DND-41 (cell line): Measurements from ENCODE around the gene PIP5K1A.
A peak's percentile ranks its signal among the peaks of the same experiment; 100 is the strongest.
"Not testable (repeated sequence)": the region's sequence is repeated elsewhere in the genome, so short reads cannot be mapped to it uniquely, and the experiment has no call there.

Source experiments
- ATAC-seq: fragments of 200-7000 bp; cut with Tn5 transposase; 3 replicates; pipeline ENCODE4 v1.9.1; 2021; ENCODE audit warnings: low read depth; ENCODE audit not compliant: insufficient read depth
- DNase-seq: peaks from one replicate; pipeline ENCODE4 v3.0.0-alpha.2; 2020
- H2AFZ ChIP-seq: 2 replicates; pipeline ENCODE4 v1.6.0; 2012; ENCODE audit warnings: low read depth, low read length
- H3K27ac ChIP-seq: 2 replicates; pipeline ENCODE4 v1.5.1; 2012; ENCODE audit warnings: low read length, inconsistent platforms
- H3K27me3 ChIP-seq: fragments of 200-600 bp; sonication (generic); 2 replicates; pipeline ENCODE4 v1.6.0; 2012; ENCODE audit warnings: low read length, mild to moderate bottlenecking, inconsistent platforms; ENCODE audit not compliant: insufficient read depth, poor library complexity
- H3K36me3 ChIP-seq: 2 replicates; pipeline ENCODE4 v1.5.1; 2012; ENCODE audit warnings: low read length, inconsistent platforms; ENCODE audit not compliant: insufficient read depth
- H3K4me1 ChIP-seq: 2 replicates; pipeline ENCODE4 v1.5.1; 2012; ENCODE audit warnings: mild to moderate bottlenecking, low read length; ENCODE audit not compliant: insufficient read depth
- H3K4me2 ChIP-seq: 2 replicates; pipeline ENCODE4 v1.6.0; 2012; ENCODE audit warnings: mild to moderate bottlenecking, moderate library complexity, low read length, inconsistent platforms; ENCODE audit not compliant: insufficient read depth
- H3K4me3 ChIP-seq, 2 experiments: fragments of 200-600 bp in 1 of 2; shearing (Covaris generic) in 1 of 2; 2 replicates each; pipeline ENCODE4 v1.5.1; 2012 to 2016; ENCODE audit warnings: inconsistent platforms in 2 of 2, low read length in 2 of 2, mild to moderate bottlenecking in 2 of 2, low read depth in 1 of 2, moderate library complexity in 1 of 2
- H3K79me2 ChIP-seq: 2 replicates; pipeline ENCODE4 v1.6.0; 2012; ENCODE audit warnings: low read length, inconsistent platforms; ENCODE audit not compliant: insufficient read depth
- H3K9ac ChIP-seq: 2 replicates; pipeline ENCODE4 v1.6.0; 2012; ENCODE audit warnings: low read depth, mild to moderate bottlenecking, inconsistent platforms, low read length, moderate library complexity
- H3K9me3 ChIP-seq: 2 replicates; pipeline ENCODE4 v1.5.1; 2012; ENCODE audit warnings: low read length, moderate library complexity, mild to moderate bottlenecking, inconsistent platforms; ENCODE audit not compliant: insufficient read depth, severe bottlenecking
- H4K20me1 ChIP-seq: 2 replicates; pipeline ENCODE4 v1.6.0; 2012; ENCODE audit warnings: low read length; ENCODE audit not compliant: insufficient read depth
- EZH2 ChIP-seq: IDR thresholded peaks from 3 replicates; pipeline ENCODE4 v1.6.1; 2012; ENCODE audit warnings: borderline replicate concordance, low read depth, mild to moderate bottlenecking, moderate library complexity, low read length, inconsistent platforms; ENCODE audit not compliant: severe bottlenecking
- TF ChIP-seq, protein P1 (sequence below): IDR thresholded peaks from 2 replicates; pipeline ENCODE4 v1.5.1; 2012; ENCODE audit warnings: borderline replicate concordance, low read length, moderate library complexity, mild to moderate bottlenecking; ENCODE audit not compliant: poor library complexity, severe bottlenecking; ENCODE audit errors: extremely low read depth

PIP5K1A gene

DNA sequence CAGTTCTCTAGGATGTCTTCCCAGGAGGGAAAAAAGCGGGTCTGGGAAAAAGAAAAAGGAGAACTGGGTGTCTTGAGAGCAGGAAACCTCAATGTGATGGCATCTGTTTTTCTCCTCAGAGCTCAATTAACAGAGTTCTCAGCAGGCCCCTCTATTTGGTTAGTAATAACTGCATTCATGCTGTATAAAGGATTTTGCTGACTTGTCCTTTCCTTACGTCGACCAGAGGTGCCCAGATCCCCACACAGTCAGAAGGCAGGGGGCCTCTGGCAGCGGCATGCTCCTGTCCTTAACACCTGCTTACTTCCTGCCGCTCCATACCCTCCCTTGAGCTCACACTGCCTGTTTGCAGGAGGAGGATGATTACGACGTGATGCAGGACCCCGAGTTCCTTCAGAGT, 68.5 kb downstream of the PIP5K1A start:
- TF ChIP-seq, protein P1, sequence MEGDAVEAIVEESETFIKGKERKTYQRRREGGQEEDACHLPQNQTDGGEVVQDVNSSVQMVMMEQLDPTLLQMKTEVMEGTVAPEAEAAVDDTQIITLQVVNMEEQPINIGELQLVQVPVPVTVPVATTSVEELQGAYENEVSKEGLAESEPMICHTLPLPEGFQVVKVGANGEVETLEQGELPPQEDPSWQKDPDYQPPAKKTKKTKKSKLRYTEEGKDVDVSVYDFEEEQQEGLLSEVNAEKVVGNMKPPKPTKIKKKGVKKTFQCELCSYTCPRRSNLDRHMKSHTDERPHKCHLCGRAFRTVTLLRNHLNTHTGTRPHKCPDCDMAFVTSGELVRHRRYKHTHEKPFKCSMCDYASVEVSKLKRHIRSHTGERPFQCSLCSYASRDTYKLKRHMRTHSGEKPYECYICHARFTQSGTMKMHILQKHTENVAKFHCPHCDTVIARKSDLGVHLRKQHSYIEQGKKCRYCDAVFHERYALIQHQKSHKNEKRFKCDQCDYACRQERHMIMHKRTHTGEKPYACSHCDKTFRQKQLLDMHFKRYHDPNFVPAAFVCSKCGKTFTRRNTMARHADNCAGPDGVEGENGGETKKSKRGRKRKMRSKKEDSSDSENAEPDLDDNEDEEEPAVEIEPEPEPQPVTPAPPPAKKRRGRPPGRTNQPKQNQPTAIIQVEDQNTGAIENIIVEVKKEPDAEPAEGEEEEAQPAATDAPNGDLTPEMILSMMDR, result no peak
- no peak for TF ChIP-seq EZH2

DNA sequence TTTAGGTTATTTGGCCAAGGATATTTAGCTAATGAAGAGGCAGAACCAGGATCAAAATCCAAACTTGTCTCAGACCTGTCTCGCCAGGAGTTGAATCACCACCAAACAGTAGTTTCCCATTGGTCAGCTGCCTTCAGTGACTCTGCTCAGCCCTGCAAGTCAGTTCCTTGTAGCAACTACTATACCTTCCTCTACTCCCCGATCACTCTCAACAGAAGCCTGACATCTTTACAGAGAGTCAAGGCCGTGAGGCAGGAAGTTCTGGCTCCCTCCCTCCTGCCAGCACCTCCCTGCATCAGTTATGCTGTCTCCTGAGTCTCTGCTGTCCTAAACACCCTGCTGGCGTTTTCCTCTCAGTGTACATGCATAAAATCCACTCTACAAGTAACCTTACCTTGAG, 69.4 kb downstream of the PIP5K1A start:
- no peak overlapping the region for H2AFZ ChIP-seq
- no peaks in the 10 kb centered on the region for H3K4me1 ChIP-seq
- no peaks in the 10 kb centered on the region for H4K20me1 ChIP-seq
- no peaks in the 10 kb centered on the region for H3K27me3 ChIP-seq
- H3K4me3 ChIP-seq, result no peak overlapping the region
- H3K9me3 ChIP-seq, result no peaks in the 10 kb centered on the region
- H3K4me2 ChIP-seq, result no peak overlapping the region
- no peaks in the 10 kb centered on the region for H3K79me2 ChIP-seq
- H3K36me3 ChIP-seq, result peaks cover 55% of the 10 kb centered on the region
- H3K27ac ChIP-seq, result no peak overlapping the region
- no peak for ATAC-seq
- no peak overlapping the region for H3K9ac ChIP-seq
- no peak for DNase-seq
- TF ChIP-seq, protein P1, result no peak
- TF ChIP-seq EZH2, result no peak

More for the DNA sequence above, 68.5 kb downstream of the PIP5K1A start:
- peaks cover 4% of the 10 kb centered on the region; the same call in 1 of the 2 replicates for H4K20me1 ChIP-seq
- no peak overlapping the region for H3K9ac ChIP-seq
- peaks cover 5% of the 10 kb centered on the region; the same call in 1 of the 2 replicates for H3K79me2 ChIP-seq
- H3K4me1 ChIP-seq, result no peaks in the 10 kb centered on the region
- no peak overlapping the region for H2AFZ ChIP-seq
- H3K27me3 ChIP-seq, result no peaks in the 10 kb centered on the region
- no peak overlapping the region for H3K4me3 ChIP-seq
- H3K36me3 ChIP-seq, result peaks cover 65% of the 10 kb centered on the region
- no peak overlapping the region for H3K27ac ChIP-seq
- ATAC-seq (no peak), DNase-seq (no peak)
- no peaks in the 10 kb centered on the region for H3K9me3 ChIP-seq
- no peak overlapping the region for H3K4me2 ChIP-seq

DNA sequence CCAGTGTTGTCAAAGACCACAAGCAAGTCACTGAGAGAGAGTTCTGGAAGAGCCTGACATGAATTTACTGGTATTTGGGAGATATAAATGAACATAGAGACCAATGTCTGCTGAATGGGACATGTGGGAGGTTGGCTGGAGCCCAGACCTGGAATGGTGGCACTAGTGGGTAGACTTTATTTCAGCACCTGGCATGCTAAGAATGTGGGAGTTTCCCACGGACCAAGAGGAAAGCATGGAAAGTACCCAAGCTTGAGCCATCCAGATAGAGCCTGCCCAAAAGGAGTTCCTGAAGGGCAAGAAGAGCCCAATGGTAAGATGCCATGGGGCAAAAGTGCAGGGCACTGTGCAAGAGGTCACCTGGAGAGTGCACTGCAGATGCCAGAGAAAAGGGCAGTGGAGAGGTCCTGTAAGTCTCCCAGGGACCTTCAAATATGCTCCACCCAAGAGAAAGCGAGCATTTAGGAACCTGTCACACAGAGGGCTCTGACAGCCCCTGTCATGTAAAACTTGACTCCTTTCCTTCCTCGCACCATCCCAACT, 75.6 kb downstream of the PIP5K1A start:
- Histone ChIP-seq H3K9ac (no peak overlapping the region), H3K36me3 (peaks cover 4% of the 10 kb centered on the region; the same call in 1 of the 2 replicates), H3K79me2 (no peaks in the 10 kb centered on the region), H3K9me3 (no peaks in the 10 kb centered on the region), H3K27ac (no peak overlapping the region), H4K20me1 (no peaks in the 10 kb centered on the region), H2AFZ (no peak overlapping the region), H3K4me2 (no peak overlapping the region), H3K4me3 (no peak overlapping the region), H3K27me3 (no peaks in the 10 kb centered on the region), H3K4me1 (no peaks in the 10 kb centered on the region)
- DNase-seq (no peak), ATAC-seq (no peak)
- TF ChIP-seq EZH2, result no peak
- TF ChIP-seq, protein P1, result no peak

DNA sequence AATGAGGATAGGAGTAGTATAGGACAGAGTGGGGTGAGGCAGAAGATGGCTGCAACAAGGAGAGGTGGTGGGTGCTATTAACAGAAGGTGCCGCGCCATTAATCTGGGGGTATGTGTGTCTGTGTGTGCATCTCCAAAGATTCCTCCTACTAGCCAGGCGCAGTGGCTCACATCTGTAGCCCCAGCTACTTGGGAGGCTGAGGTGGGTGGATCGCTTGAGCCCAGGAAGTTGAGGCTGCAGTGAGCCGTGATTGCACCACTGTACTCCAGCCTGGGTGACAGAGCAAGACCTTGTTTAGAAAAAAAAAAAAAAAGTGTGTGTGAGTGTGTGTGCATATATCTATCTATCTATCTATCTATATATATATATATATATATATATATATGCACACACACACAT, 77.0 kb downstream of the PIP5K1A start:
- H3K9me3 ChIP-seq, H3K79me2 ChIP-seq, H3K4me2 ChIP-seq, H3K27me3 ChIP-seq, H3K4me3 ChIP-seq, H3K4me1 ChIP-seq, H3K36me3 ChIP-seq, H3K27ac ChIP-seq, H3K9ac ChIP-seq, DNase-seq, H4K20me1 ChIP-seq, H2AFZ ChIP-seq: not testable (repeated sequence)
- ATAC-seq, result peak; percentile 35; the same call in 2 of the 3 replicates
